SK-N-SH (cell line): Measurements from ENCODE around the gene KSR2. TPM values are rescaled to one million over a fixed set of nuclear protein-coding genes. Genes with fewer than 3 reads are reported as not detected.
A peak's percentile ranks its signal among the peaks of the same experiment; 100 is the strongest.

Experiments
- CTCF ChIA-PET: fragments of 300-600, 350-600 bp; formaldehyde crosslinking; extraction: SDS; loops from one replicate; lab custom pipeline; 2021; lab: Yijun Ruan, JAX
- POLR2A ChIA-PET: fragments of 350-600 bp; sonication (Branson Sonifier 250); formaldehyde crosslinking; extraction: SDS; loops from one replicate; lab custom pipeline; 2020; ENCODE audit warnings: antibody characterized with exemption, inconsistent platforms; lab: Yijun Ruan, JAX
- DNase-seq: peaks from one replicate; pipeline ENCODE4 v3.0.0; 2012
- H2AFZ ChIP-seq: fragments of 200-600 bp; sonication (generic); 2 replicates; pipeline ENCODE4 v1.8.1; 2016; ENCODE audit warnings: antibody characterized with exemption, mild to moderate bottlenecking, low read depth
- H3F3A ChIP-seq: fragments of 200-600 bp; sonication (generic); replicated peaks from 2 replicates; pipeline ENCODE3; 2016; ENCODE audit warnings: antibody characterized with exemption, mild to moderate bottlenecking; ENCODE audit not compliant: insufficient read depth
- H3K27ac ChIP-seq, 2 experiments: fragments of 200-500 bp in 1 of 2; fragments of 200-600 bp in 1 of 2; sonication (Bioruptor generic) in 1 of 2; sonication (generic), shearing (Covaris generic) in 1 of 2; 2 replicates each; pipeline versions ENCODE4 v1.5.1 to v1.6.1; 2014 to 2016; ENCODE audit warnings: low read depth in 2 of 2, inconsistent platforms in 1 of 2, low read length in 1 of 2, mild to moderate bottlenecking in 1 of 2, mixed read lengths in 1 of 2
- H3K27me3 ChIP-seq: fragments of 200-600 bp; sonication (generic), shearing (Covaris generic); 2 replicates; pipeline ENCODE4 v1.6.1; 2016; ENCODE audit warnings: mixed run types; ENCODE audit not compliant: insufficient read depth
- H3K36me3 ChIP-seq, 2 experiments: fragments of 200-500 bp in 1 of 2; fragments of 200-600 bp in 1 of 2; sonication (Bioruptor generic) in 1 of 2; sonication (generic) in 1 of 2; replicated peaks in 1 of 2; 2 replicates each; pipeline versions ENCODE3 to v1.5.1; 2014 to 2016; ENCODE audit warnings: low read length in 1 of 2, mild to moderate bottlenecking in 1 of 2; ENCODE audit not compliant: insufficient read depth in 2 of 2, control insufficient read depth in 1 of 2
- H3K4me1 ChIP-seq, 2 experiments: fragments of 200-500 bp in 1 of 2; fragments of 200-600 bp in 1 of 2; sonication (Bioruptor generic) in 1 of 2; sonication (generic), shearing (Covaris generic) in 1 of 2; 2 replicates each; pipeline versions ENCODE4 v1.5.1 to v1.6.1; 2014 to 2016; ENCODE audit warnings: low read depth in 1 of 2, low read length in 1 of 2, mixed run types in 1 of 2; ENCODE audit not compliant: insufficient read depth in 2 of 2, control insufficient read depth in 1 of 2
- H3K4me2 ChIP-seq: fragments of 200-600 bp; sonication (generic), shearing (Covaris generic); 2 replicates; pipeline ENCODE4 v1.6.1; 2017; ENCODE audit warnings: mixed run types
- H3K4me3 ChIP-seq, 2 experiments: fragments of 200-500 bp in 1 of 2; fragments of 200-600 bp in 1 of 2; sonication (Bioruptor generic) in 1 of 2; sonication (generic), shearing (Covaris generic) in 1 of 2; 2 replicates each; pipeline versions ENCODE4 v1.5.1 to v1.8.1; 2014 to 2016; ENCODE audit warnings: low read depth in 2 of 2, inconsistent platforms in 1 of 2, low read length in 1 of 2, mild to moderate bottlenecking in 1 of 2, mixed read lengths in 1 of 2, moderate library complexity in 1 of 2
- H3K79me2 ChIP-seq: fragments of 200-600 bp; sonication (generic); 2 replicates; pipeline ENCODE4 v1.8.1; 2017; ENCODE audit warnings: mild to moderate bottlenecking; ENCODE audit not compliant: insufficient read depth
- H3K9ac ChIP-seq: fragments of 200-600 bp; sonication (generic); 2 replicates; pipeline ENCODE4 v1.6.1; 2017; ENCODE audit warnings: mixed run types
- H3K9me2 ChIP-seq: fragments of 200-600 bp; sonication (generic); 2 replicates; pipeline ENCODE4 v1.6.1; 2017; ENCODE audit warnings: mixed run types
- H3K9me3 ChIP-seq: fragments of 200-600 bp; sonication (generic); 2 replicates; pipeline ENCODE4 v1.6.1; 2017; ENCODE audit warnings: mixed run types, mild to moderate bottlenecking, moderate library complexity
- H4K20me1 ChIP-seq: fragments of 200-600 bp; sonication (generic); 2 replicates; pipeline ENCODE4 v1.6.1; 2017; ENCODE audit warnings: mild to moderate bottlenecking, mixed run types; ENCODE audit not compliant: insufficient read depth
- CHD2 ChIP-seq: fragments of 150-350 bp; IDR thresholded peaks from 2 replicates; pipeline ENCODE4 v1.6.1; 2018; ENCODE audit warnings: low read length; ENCODE audit not compliant: partially characterized antibody
- CTCF ChIP-seq: fragments of 200-600 bp; sonication (generic); IDR thresholded peaks from 2 replicates; pipeline ENCODE4 v1.6.1; 2017; ENCODE audit warnings: antibody characterized with exemption, mild to moderate bottlenecking, moderate library complexity
- ELF1 ChIP-seq: IDR thresholded peaks from 2 replicates; pipeline ENCODE4 v1.4.0; 2012
- EP300 ChIP-seq, 2 experiments: IDR thresholded peaks; 2 replicates each; pipeline versions ENCODE4 v1.4.0 to v1.6.1; 2012; ENCODE audit warnings: borderline replicate concordance in 1 of 2, low read depth in 1 of 2, low read length in 1 of 2
- FOSL2 ChIP-seq: IDR thresholded peaks from 2 replicates; pipeline ENCODE4 v1.4.0; 2012; ENCODE audit warnings: low read depth, mild to moderate bottlenecking, moderate library complexity, borderline replicate concordance
- FOXJ3 ChIP-seq: sonication (generic); formaldehyde crosslinking; IDR thresholded peaks from 2 replicates; pipeline ENCODE4 v1.5.1; 2020; ENCODE audit warnings: mild to moderate bottlenecking, missing genetic modification reagents
- FOXM1 ChIP-seq: IDR thresholded peaks from 2 replicates; pipeline ENCODE4 v1.4.0; 2012; ENCODE audit warnings: low read depth, mild to moderate bottlenecking
- JUND ChIP-seq: IDR thresholded peaks from 2 replicates; pipeline ENCODE4 v1.4.0; 2012
- NRF1 ChIP-seq: IDR thresholded peaks from 2 replicates; pipeline ENCODE4 v1.6.1; 2012; ENCODE audit warnings: low read depth, mild to moderate bottlenecking, low read length
- RAD21 ChIP-seq: IDR thresholded peaks from 2 replicates; pipeline ENCODE4 v1.6.1; 2012; ENCODE audit warnings: mild to moderate bottlenecking, low read length
- RCOR1 ChIP-seq: fragments of 150-350 bp; IDR thresholded peaks from 2 replicates; pipeline ENCODE4 v1.6.1; 2017; ENCODE audit warnings: antibody characterized with exemption, low read length
- RFX5 ChIP-seq: IDR thresholded peaks from 2 replicates; pipeline ENCODE4 v1.6.1; 2012; ENCODE audit warnings: mild to moderate bottlenecking, improper control_type of control experiment, low read length
- RXRA ChIP-seq: IDR thresholded peaks from 2 replicates; pipeline ENCODE4 v1.4.0; 2012; ENCODE audit warnings: low read depth, mild to moderate bottlenecking, borderline replicate concordance
- SMC3 ChIP-seq: IDR thresholded peaks from 2 replicates; pipeline ENCODE4 v1.6.1; 2012; ENCODE audit warnings: low read depth, low read length, improper control_type of control experiment
- TAF1 ChIP-seq: IDR thresholded peaks from 2 replicates; pipeline ENCODE4 v1.6.1; 2012; ENCODE audit warnings: low read depth, mild to moderate bottlenecking, low read length, moderate library complexity, borderline replicate concordance
- TCF12 ChIP-seq: IDR thresholded peaks from 2 replicates; pipeline ENCODE4 v1.4.0; 2012
- TEAD4 ChIP-seq: IDR thresholded peaks from 2 replicates; pipeline ENCODE4 v1.4.0; 2012; ENCODE audit warnings: mild to moderate bottlenecking, borderline replicate concordance; ENCODE audit not compliant: insufficient read depth
- WGBS: methylation state at CpG from one replicate; pipeline ENCODE4 v1.1.6; 2017; ENCODE audit warnings: low lambda C conversion rate; 5-methylcytosine and 5-hydroxymethylcytosine counted together
- polyA plus RNA-seq, 3 experiments: library from polyadenylated mRNA; depleted of rRNA; stranded (reverse); fragments of >200 nt; gene quantifications; 2 replicates each; pipeline ENCODE4 v1.2.3, GENCODE V29; 2012

The KSR2 gene
- polyA plus RNA-seq, 1 of the 3 experiments (the other 2 are of a cell fraction) = 0.12 TPM

GRCh38 chr12:117842220-117842619, 126.6 kb downstream of the KSR2 start:
- Histone ChIP-seq H3F3A (no peaks in the 10 kb centered on the region), H3K9me3 (no peaks in the 10 kb centered on the region), H4K20me1 (no peaks in the 10 kb centered on the region), H3K4me1 (peaks cover 0 to 6% of the 10 kb centered on the region in 2 experiments; a peak in 1 of 4 replicates), H3K4me3 (no peak overlapping the region), H2AFZ (no peak overlapping the region), H3K9ac (no peak overlapping the region), H3K79me2 (no peaks in the 10 kb centered on the region), H3K4me2 (no peak overlapping the region), H3K27ac (no peak overlapping the region), H3K27me3 (no peaks in the 10 kb centered on the region; the same call in 1 of the 2 replicates), H3K9me2 (no peaks in the 10 kb centered on the region), H3K36me3 (no peaks in the 10 kb centered on the region)
- no peak for DNase-seq
- 38% methylated on average over 2 of the region's 2 CpGs for WGBS
- POLR2A ChIA-PET = no interaction called here
- CTCF ChIA-PET = interaction anchor here (0.5 to 10.6 kb wide), 6 partner anchors 7 to 1511 kb away, joined by 3 to 123 read pairs (median 16); no protein-coding TSS in a partner anchor
- TF ChIP-seq TEAD4 (no peak), TCF12 (no peak), ELF1 (no peak), RCOR1 (no peak), FOXM1 (no peak)

DNA sequence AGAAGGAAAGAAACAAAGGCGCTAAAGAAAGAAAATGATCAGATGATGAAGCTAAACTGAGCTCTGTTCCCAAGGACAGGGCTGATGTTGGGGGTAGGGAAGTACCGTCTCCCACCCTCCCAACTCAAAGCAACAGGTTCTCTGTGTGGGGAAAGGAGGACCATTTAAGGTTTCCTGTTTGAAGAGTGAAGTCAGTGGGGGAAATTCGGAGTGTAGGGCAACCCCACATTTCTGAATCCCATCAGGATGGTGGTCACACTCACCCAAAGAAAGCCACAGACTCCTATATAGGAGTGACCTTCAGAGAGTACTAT, 131.1 kb downstream of the KSR2 start:
- ChIA-PET CTCF (interaction anchor here (0.7 to 8.0 kb wide), 83 partner anchors 11 to 636 kb away, joined by 3 to 220 read pairs (median 5); partner anchors contain the start of gene NOS1), POLR2A (interaction anchor here (0.5 kb wide), 1 partner anchor 476 kb away, joined by 3 read pairs; the partner anchor contains the start of gene NOS1)
- 26% methylated on average over 3 of the region's 3 CpGs for WGBS
- Histone ChIP-seq H4K20me1 (no peaks in the 10 kb centered on the region), H3K9ac (no peak overlapping the region), H3K27ac (no peak overlapping the region), H3K36me3 (no peaks in the 10 kb centered on the region), H3K4me3 (no peak overlapping the region), H3K4me1 (peaks cover 0 to 29% of the 10 kb centered on the region in 2 experiments; a peak in 1 of 4 replicates), H3K9me3 (no peaks in the 10 kb centered on the region), H3K4me2 (peak overlapping the region; percentile 10; the same call in 1 of the 2 replicates), H3K9me2 (no peaks in the 10 kb centered on the region), H3F3A (no peaks in the 10 kb centered on the region), H3K27me3 (no peaks in the 10 kb centered on the region; the same call in 1 of the 2 replicates), H3K79me2 (no peaks in the 10 kb centered on the region), H2AFZ (no peak overlapping the region)
- TF ChIP-seq EP300 (IDR thresholded peaks at IDR 0.05; ENCODE audit: borderline replicate concordance in 1 of 2, low read depth in 1 of 2, low read length in 1 of 2) = no peak
- TF ChIP-seq TAF1 = no peak
- no peak for TF ChIP-seq FOXM1
- no peak for TF ChIP-seq ELF1
- no peak for TF ChIP-seq RXRA
- no peak for TF ChIP-seq JUND
- TF ChIP-seq RFX5 = no peak
- TF ChIP-seq FOSL2 = no peak
- no peak for DNase-seq

DNA sequence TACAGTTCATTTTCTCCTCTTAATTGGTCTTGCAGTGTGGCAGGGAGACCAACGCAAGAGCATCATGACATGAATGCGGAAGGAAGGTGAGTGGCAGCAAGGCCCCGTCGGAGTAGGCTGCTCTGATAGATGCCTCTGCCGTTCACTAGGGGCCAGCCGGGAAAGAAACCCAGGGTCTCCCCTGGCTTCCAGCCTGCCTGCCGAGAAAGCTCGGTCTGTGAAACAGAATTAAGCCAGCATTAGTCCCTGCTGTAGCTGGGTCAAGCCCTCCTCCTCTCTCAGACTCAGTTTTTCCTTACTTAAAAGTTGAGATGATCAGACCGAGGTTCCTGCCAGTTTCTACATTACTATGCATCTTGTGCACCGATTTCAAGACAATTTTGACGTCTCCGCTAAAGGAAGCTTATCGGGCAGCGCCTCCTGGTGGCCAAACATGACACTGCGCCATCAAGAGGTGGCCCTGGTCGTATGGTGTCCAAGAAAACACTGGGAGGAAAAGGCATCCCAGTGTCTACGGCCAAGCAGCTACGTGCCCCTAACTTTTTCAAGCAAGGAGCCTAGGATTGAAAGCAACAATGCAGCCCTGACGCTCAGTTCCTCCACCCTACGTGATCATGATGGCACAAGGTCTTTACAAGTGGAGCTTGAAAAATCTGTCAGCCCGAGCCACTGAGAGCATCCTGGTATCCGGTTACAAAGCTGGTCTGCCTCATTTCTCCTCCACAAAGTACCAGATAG, 131.6 kb downstream of the KSR2 start:
- Histone ChIP-seq H2AFZ (no peak overlapping the region), H3K36me3 (no peaks in the 10 kb centered on the region), H3K9ac (no peak overlapping the region), H3K9me2 (no peaks in the 10 kb centered on the region), H3K79me2 (no peaks in the 10 kb centered on the region), H3K27me3 (no peaks in the 10 kb centered on the region; the same call in 1 of the 2 replicates), H3K4me2 (peak overlapping the region; percentile 10; the same call in 1 of the 2 replicates), H3K27ac (no peak overlapping the region; a peak in 1 of 4 replicates), H3K4me3 (peak overlapping the region in 1 of 2 experiments; percentile 28; a peak in 1 of 4 replicates), H3F3A (no peaks in the 10 kb centered on the region), H3K9me3 (no peaks in the 10 kb centered on the region), H4K20me1 (no peaks in the 10 kb centered on the region), H3K4me1 (peaks cover 0 to 29% of the 10 kb centered on the region in 2 experiments; a peak in 1 of 4 replicates)
- WGBS = 41% methylated on average over 21 of the region's 22 CpGs
- ChIA-PET CTCF (interaction anchor here (0.7 to 8.0 kb wide), 94 partner anchors 11 to 636 kb away, joined by 3 to 220 read pairs (median 4); partner anchors contain the start of gene NOS1), POLR2A (interaction anchor here (0.5 kb wide), 1 partner anchor 476 kb away, joined by 3 read pairs; the partner anchor contains the start of gene NOS1)
- DNase-seq = peak; percentile 67
- 0 out of 2 replicates have a peak, but pooled peaks have one; percentile 20 for TF ChIP-seq FOXJ3 (CRISPR knock-in tag)
- TF ChIP-seq RAD21 = peak; percentile 99
- peak; percentile 99 for TF ChIP-seq CTCF
- peak; percentile 21 for TF ChIP-seq CHD2
- TF ChIP-seq SMC3 = peak; percentile 99
- TF ChIP-seq NRF1 = no peak
